HAP-1 (cell line): ENCODE measurements around the gene NDUFS4.

Experiments
- DNase-seq, 2 experiments: peaks; one replicate each; pipeline ENCODE4 v3.0.0-alpha.2; 2016 to 2020; ENCODE audit warnings: low spot score in 2 of 2
- H3K27me3 ChIP-seq: fragments of 250-450 bp; sonication (Bioruptor Pico); 2 replicates; pipeline ENCODE4 v1.5.1; 2020; ENCODE audit warnings: low read depth, mild to moderate bottlenecking, moderate library complexity
- H3K36me3 ChIP-seq: fragments of 250-450 bp; sonication (Bioruptor Pico); replicated peaks from 2 replicates; pipeline ENCODE4 v1.5.1; 2020; ENCODE audit warnings: mild to moderate bottlenecking
- H3K4me1 ChIP-seq: fragments of 250-450 bp; sonication (Bioruptor Pico); 2 replicates; pipeline ENCODE4 v1.5.1; 2020; ENCODE audit warnings: mild to moderate bottlenecking
- H3K4me3 ChIP-seq: fragments of 250-450 bp; sonication (Bioruptor Pico); 2 replicates; pipeline ENCODE4 v1.5.1; 2020; ENCODE audit warnings: mild to moderate bottlenecking, moderate library complexity
- H3K9me3 ChIP-seq: fragments of 250-450 bp; sonication (Bioruptor Pico); 2 replicates; pipeline ENCODE4 v1.5.1; 2020; ENCODE audit warnings: mild to moderate bottlenecking, moderate library complexity
- in situ Hi-C: fragments of 300-500 bp; cut with MboI; formaldehyde crosslinking; loops from 3 replicates; pipeline ENCODE4 v1.14.3; 2020; ENCODE audit warnings: low sequenced_read_pairs, inconsistent platforms, mixed read lengths

NDUFS4 gene

DNA sequence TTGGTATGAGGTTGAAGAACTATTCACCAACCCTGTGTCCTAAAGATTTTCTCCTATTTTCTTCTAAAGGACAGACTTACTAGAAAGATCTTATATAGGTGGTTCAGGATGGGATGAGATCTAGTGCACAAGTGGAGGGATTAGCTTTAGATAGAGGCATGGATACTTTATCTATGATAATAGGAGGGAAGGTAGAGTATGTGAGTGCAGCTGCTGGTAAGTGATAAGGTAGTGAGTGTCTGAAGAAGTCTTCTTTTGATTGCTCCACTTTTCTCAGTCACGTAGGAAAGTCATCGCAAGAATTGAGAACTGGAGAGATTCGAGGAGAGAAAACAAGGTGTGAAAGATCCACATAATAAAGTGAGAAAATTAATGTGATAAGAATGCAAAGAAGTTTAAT is 6.0 kb upstream of the NDUFS4 start:
- in situ Hi-C loops = no loop called here
- peaks cover 11% of the 10 kb centered on the region for H3K27me3 ChIP-seq
- H3K9me3 ChIP-seq = peaks cover 2% of the 10 kb centered on the region; the same call in 1 of the 2 replicates
- no peak overlapping the region for H3K4me3 ChIP-seq
- H3K36me3 ChIP-seq = no peaks in the 10 kb centered on the region
- no peak for DNase-seq
- H3K4me1 ChIP-seq = no peaks in the 10 kb centered on the region

DNA sequence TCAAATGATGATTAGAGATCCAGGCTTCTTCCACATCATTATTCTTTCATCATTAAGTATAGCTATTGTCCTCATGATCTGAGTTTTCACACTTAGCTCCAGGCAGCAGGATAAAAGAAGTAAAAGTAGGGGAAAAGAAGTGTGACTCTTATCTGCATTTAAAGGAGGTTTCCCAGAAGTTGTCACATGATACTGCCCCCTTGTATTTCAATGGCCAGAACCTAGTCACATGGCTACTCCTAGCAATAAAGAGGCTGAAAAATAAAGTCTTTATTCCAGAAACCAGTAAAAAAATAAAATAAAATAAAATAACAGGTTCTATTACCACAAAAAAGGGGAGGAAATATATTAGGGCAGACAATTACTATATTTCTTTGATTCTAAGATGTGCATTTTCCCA is 5.3 kb upstream of the NDUFS4 start:
- Histone ChIP-seq H3K27me3 (peaks cover 11% of the 10 kb centered on the region), H3K4me3 (no peak overlapping the region), H3K9me3 (peaks cover 2% of the 10 kb centered on the region; the same call in 1 of the 2 replicates), H3K36me3 (no peaks in the 10 kb centered on the region), H3K4me1 (peaks cover 2% of the 10 kb centered on the region)
- no peak for DNase-seq
- in situ Hi-C loops = no loop called here

DNA sequence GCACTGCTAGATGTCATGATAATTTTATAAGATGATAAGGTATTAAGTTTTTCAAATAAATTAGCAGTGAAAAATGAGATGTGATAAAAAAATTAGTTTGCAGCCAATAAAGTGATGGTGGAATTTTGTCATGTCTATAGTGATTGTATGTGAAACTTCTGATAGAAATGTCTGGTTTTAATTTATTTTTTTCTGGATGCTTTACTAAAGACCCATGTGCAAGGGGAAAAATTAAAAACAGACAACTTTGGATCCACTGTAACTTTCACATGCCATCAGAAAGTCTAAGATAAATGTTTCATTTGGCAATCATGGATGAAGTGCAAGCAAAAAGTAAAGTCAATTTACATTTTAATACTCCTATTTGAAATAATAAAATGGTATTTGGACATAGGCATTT is 4.4 kb upstream of the NDUFS4 start:
- peaks cover 2% of the 10 kb centered on the region; the same call in 1 of the 2 replicates for H3K9me3 ChIP-seq
- H3K36me3 ChIP-seq = no peaks in the 10 kb centered on the region
- in situ Hi-C loops = no loop called here
- no peak for DNase-seq
- no peak overlapping the region for H3K4me3 ChIP-seq
- peaks cover 4% of the 10 kb centered on the region for H3K4me1 ChIP-seq
- H3K27me3 ChIP-seq = peaks cover 11% of the 10 kb centered on the region

DNA sequence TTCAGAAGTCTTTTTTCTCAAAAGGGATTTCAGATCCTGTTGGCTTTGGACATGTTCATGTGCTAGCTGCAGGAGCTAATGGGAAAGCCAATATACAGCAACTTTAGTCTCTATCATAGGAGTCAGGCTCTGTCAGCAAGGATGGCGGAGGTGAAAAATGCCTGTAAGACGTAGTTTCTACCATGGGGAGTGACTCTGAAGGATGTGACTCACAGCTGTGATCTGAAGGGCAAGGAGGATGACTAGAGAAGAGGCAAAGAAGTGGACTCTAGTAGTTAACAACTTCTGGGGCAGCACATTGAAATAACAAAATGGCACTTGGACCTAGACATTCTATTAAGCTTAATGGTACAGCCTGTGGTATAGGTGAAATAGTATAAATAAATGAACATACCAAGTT is 3.1 kb upstream of the NDUFS4 start:
- no peak for DNase-seq
- in situ Hi-C loops = no loop called here

GRCh38 chr5:53558966-53559365 is 1.5 kb upstream of the NDUFS4 start:
- H3K27me3 ChIP-seq = peaks cover 11% of the 10 kb centered on the region
- H3K4me3 ChIP-seq = no peak overlapping the region
- in situ Hi-C loops = no loop called here
- peaks cover 7% of the 10 kb centered on the region for H3K4me1 ChIP-seq
- H3K9me3 ChIP-seq = peaks cover 2% of the 10 kb centered on the region; the same call in 1 of the 2 replicates
- no peaks in the 10 kb centered on the region for H3K36me3 ChIP-seq
- DNase-seq = no peak

More for the DNA sequence above, 3.1 kb upstream of the NDUFS4 start:
- Histone ChIP-seq H3K36me3 (no peaks in the 10 kb centered on the region), H3K4me1 (peaks cover 7% of the 10 kb centered on the region), H3K4me3 (no peak overlapping the region), H3K9me3 (peaks cover 2% of the 10 kb centered on the region; the same call in 1 of the 2 replicates), H3K27me3 (peaks cover 11% of the 10 kb centered on the region)

- Histone ChIP-seq H3K9me3 (peaks cover 2% of the 10 kb centered on the region; the same call in 1 of the 2 replicates), H3K36me3 (no peaks in the 10 kb centered on the region), H3K4me3 (peak overlapping the region; percentile 64), H3K4me1 (peaks cover 7% of the 10 kb centered on the region), H3K27me3 (peaks cover 6% of the 10 kb centered on the region)
- no peak for DNase-seq
- in situ Hi-C loops = no loop called here
Measured at GRCh38 chr5:53560028-53560427, 411 bp upstream of the NDUFS4 start.

DNA sequence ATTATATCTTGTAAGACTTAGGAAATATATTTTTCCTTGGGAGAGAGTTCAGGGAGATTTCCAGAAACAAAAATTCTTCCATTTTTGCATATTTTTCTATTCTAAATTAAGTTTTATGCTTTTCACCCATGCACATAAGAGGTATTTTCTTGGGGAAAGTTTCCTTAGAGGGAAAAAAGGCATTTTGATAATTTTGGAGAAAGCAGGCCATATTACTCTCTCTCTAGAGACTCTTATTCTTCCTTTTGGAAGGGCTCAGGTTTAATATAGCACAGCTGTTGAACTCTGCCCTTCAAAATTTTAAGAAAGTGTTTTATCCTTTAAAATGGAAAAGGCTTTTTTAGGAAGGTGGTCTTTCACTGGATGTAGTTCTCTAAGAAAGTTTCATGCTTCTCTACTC is 8.0 kb downstream of the NDUFS4 start:
- H3K9me3 ChIP-seq = no peaks in the 10 kb centered on the region
- in situ Hi-C loops = no loop called here
- H3K4me1 ChIP-seq = peaks cover 7% of the 10 kb centered on the region; the same call in 1 of the 2 replicates
- no peaks in the 10 kb centered on the region for H3K36me3 ChIP-seq
- no peaks in the 10 kb centered on the region for H3K27me3 ChIP-seq
- no peak overlapping the region for H3K4me3 ChIP-seq
- no peak for DNase-seq

GRCh38 chr5:53568871-53569270 is 8.4 kb downstream of the NDUFS4 start:
- Histone ChIP-seq H3K4me3 (no peak overlapping the region), H3K4me1 (peaks cover 7% of the 10 kb centered on the region; the same call in 1 of the 2 replicates)
- no peak for DNase-seq

GRCh38 chr5:53569453-53569852 is 9.0 kb downstream of the NDUFS4 start:
- Histone ChIP-seq H3K27me3 (no peaks in the 10 kb centered on the region), H3K36me3 (no peaks in the 10 kb centered on the region), H3K9me3 (no peaks in the 10 kb centered on the region), H3K4me1 (peaks cover 7% of the 10 kb centered on the region; the same call in 1 of the 2 replicates), H3K4me3 (no peak overlapping the region)
- DNase-seq = no peak
- in situ Hi-C loops = no loop called here

More at GRCh38 chr5:53568871-53569270, 8.4 kb downstream of the NDUFS4 start:
- in situ Hi-C loops = no loop called here
- H3K9me3 ChIP-seq = no peaks in the 10 kb centered on the region
- H3K36me3 ChIP-seq = no peaks in the 10 kb centered on the region
- no peaks in the 10 kb centered on the region for H3K27me3 ChIP-seq

GRCh38 chr5:53571403-53571802 is 11.0 kb downstream of the NDUFS4 start:
- in situ Hi-C loops = no loop called here
- Histone ChIP-seq H3K4me3 (no peak overlapping the region), H3K36me3 (no peaks in the 10 kb centered on the region), H3K4me1 (peaks cover 7% of the 10 kb centered on the region; the same call in 1 of the 2 replicates), H3K27me3 (no peaks in the 10 kb centered on the region), H3K9me3 (no peaks in the 10 kb centered on the region)
- DNase-seq = no peak

- no peaks in the 10 kb centered on the region for H3K9me3 ChIP-seq
- H3K4me3 ChIP-seq = no peak overlapping the region
- in situ Hi-C loops = no loop called here
- no peaks in the 10 kb centered on the region for H3K4me1 ChIP-seq
- H3K36me3 ChIP-seq = no peaks in the 10 kb centered on the region; the same call in 1 of the 2 replicates
- H3K27me3 ChIP-seq = no peaks in the 10 kb centered on the region
- no peak for DNase-seq
Measured at GRCh38 chr5:53575101-53575500, 14.7 kb downstream of the NDUFS4 start.

GRCh38 chr5:53575831-53576230 is 15.4 kb downstream of the NDUFS4 start:
- Histone ChIP-seq H3K27me3 (no peaks in the 10 kb centered on the region), H3K4me3 (no peak overlapping the region), H3K36me3 (no peaks in the 10 kb centered on the region; the same call in 1 of the 2 replicates), H3K4me1 (no peaks in the 10 kb centered on the region), H3K9me3 (no peaks in the 10 kb centered on the region)
- in situ Hi-C loops = no loop called here
- DNase-seq = no peak

- Histone ChIP-seq H3K27me3 (no peaks in the 10 kb centered on the region), H3K36me3 (no peaks in the 10 kb centered on the region; the same call in 1 of the 2 replicates), H3K9me3 (no peaks in the 10 kb centered on the region), H3K4me3 (no peak overlapping the region), H3K4me1 (no peaks in the 10 kb centered on the region)
- in situ Hi-C loops = no loop called here
- no peak for DNase-seq
Measured at GRCh38 chr5:53576674-53577073, 16.2 kb downstream of the NDUFS4 start.

- no peaks in the 10 kb centered on the region for H3K9me3 ChIP-seq
- in situ Hi-C loops = no loop called here
Measured at GRCh38 chr5:53578854-53579253, 18.4 kb downstream of the NDUFS4 start.

GRCh38 chr5:53580547-53580946 is 20.1 kb downstream of the NDUFS4 start:
- no peak for DNase-seq
- in situ Hi-C loops = no loop called here

More at GRCh38 chr5:53578854-53579253, 18.4 kb downstream of the NDUFS4 start:
- no peak for DNase-seq
- H3K36me3 ChIP-seq = no peaks in the 10 kb centered on the region; the same call in 1 of the 2 replicates
- H3K4me3 ChIP-seq = no peak overlapping the region
- H3K4me1 ChIP-seq = no peaks in the 10 kb centered on the region
- no peaks in the 10 kb centered on the region for H3K27me3 ChIP-seq

More at GRCh38 chr5:53580547-53580946, 20.1 kb downstream of the NDUFS4 start:
- no peaks in the 10 kb centered on the region for H3K27me3 ChIP-seq
- no peaks in the 10 kb centered on the region; the same call in 1 of the 2 replicates for H3K36me3 ChIP-seq
- no peaks in the 10 kb centered on the region for H3K9me3 ChIP-seq
- no peak overlapping the region for H3K4me3 ChIP-seq
- H3K4me1 ChIP-seq = no peaks in the 10 kb centered on the region
